GM10248 (cell line): Measurements from ENCODE around the gene ZBED5.
"Not testable (repeated sequence)": the region's sequence is repeated elsewhere in the genome, so short reads cannot be mapped to it uniquely, and the experiment has no call there.

Experiments
- CTCF ChIA-PET: fragments of 300-600 bp; sonication (Branson Sonifier 250); formaldehyde crosslinking; extraction: SDS; loops from one replicate; lab custom pipeline; 2021; ENCODE audit warnings: antibody characterized with exemption; lab: Yijun Ruan, JAX
- POLR2A ChIA-PET: fragments of 350-650 bp; sonication (Branson Sonifier 250); formaldehyde crosslinking; extraction: SDS; loops from one replicate; lab custom pipeline; 2020; ENCODE audit warnings: antibody characterized with exemption; lab: Yijun Ruan, JAX
- DNase-seq: peaks from one replicate; pipeline ENCODE4 v3.0.0; 2012; ENCODE audit errors: extremely low spot score
- CTCF ChIP-seq: IDR thresholded peaks from 2 replicates; pipeline ENCODE4 v1.5.1; 2012; ENCODE audit warnings: mild to moderate bottlenecking, low read depth; ENCODE audit errors: extremely low read depth, missing control alignments, control extremely low read depth

The ZBED5 gene

GRCh38 chr11:10893714-10894151, 35.9 kb upstream of the ZBED5 start:
- CTCF ChIA-PET: interaction anchor here (0.7 to 1.7 kb wide), 2 partner anchors 13 to 101 kb away, joined by 3 to 5 read pairs; no protein-coding TSS in a partner anchor

GRCh38 chr11:10892250-10892649, 34.4 kb upstream of the ZBED5 start:
- ChIA-PET POLR2A (no interaction called here), CTCF (interaction anchor here (0.9 to 1.0 kb wide), 2 partner anchors 14 to 42 kb away, joined by 3 read pairs; no protein-coding TSS in a partner anchor)
- no peak for TF ChIP-seq CTCF
- no peak for DNase-seq

More at GRCh38 chr11:10893714-10894151, 35.9 kb upstream of the ZBED5 start:
- DNase-seq: no peak
- TF ChIP-seq CTCF: no peak
- POLR2A ChIA-PET: no interaction called here

- no peak for TF ChIP-seq CTCF
- ChIA-PET CTCF (interaction anchor here (1.0 kb wide), 1 partner anchor 98 kb away, joined by 3 read pairs; no protein-coding TSS in a partner anchor), POLR2A (no interaction called here)
- DNase-seq: no peak
Observed at GRCh38 chr11:10891151-10891720, 33.4 kb upstream of the ZBED5 start.

- CTCF ChIA-PET: interaction anchor here (1.0 kb wide), 1 partner anchor 97 kb away, joined by 3 read pairs; no protein-coding TSS in a partner anchor
- DNase-seq, POLR2A ChIA-PET: not testable (repeated sequence)
Observed at GRCh38 chr11:10890083-10890482, 32.2 kb upstream of the ZBED5 start.

GRCh38 chr11:10887307-10887706, 29.5 kb upstream of the ZBED5 start:
- no peak for DNase-seq
- POLR2A ChIA-PET: no interaction called here
- CTCF ChIA-PET: interaction anchor here (1.4 to 1.5 kb wide), 2 partner anchors 9 to 61 kb away, joined by 3 read pairs; no protein-coding TSS in a partner anchor
- TF ChIP-seq CTCF: no peak

- ChIA-PET POLR2A (no interaction called here), CTCF (interaction anchor here (1.0 to 1.5 kb wide), 3 partner anchors 8 to 94 kb away, joined by 3 read pairs; no protein-coding TSS in a partner anchor)
- no peak for TF ChIP-seq CTCF
- DNase-seq: no peak
Observed at GRCh38 chr11:10886652-10887250, 28.9 kb upstream of the ZBED5 start.
